Prostate gland (tissue), 2 donors: ENCODE data around the gene CDH11. TPM values are rescaled to one million over a fixed set of nuclear protein-coding genes. Genes with fewer than 3 reads are reported as not detected.

Source experiments
- DNase-seq: peaks from one replicate; pipeline ENCODE4 v3.0.0-alpha.2; 2019; ENCODE audit warnings: low spot score
- H3K27ac ChIP-seq, 2 donors: fragments of 200-600 bp; sonication (generic); 2 replicates each; pipeline ENCODE4 v1.5.1; 2017 to 2019
- H3K27me3 ChIP-seq: fragments of 200-600 bp; sonication (generic); replicated peaks from 2 replicates; pipeline ENCODE4 v1.5.1; 2019; ENCODE audit not compliant: insufficient read depth
- H3K36me3 ChIP-seq, 2 donors: fragments of 200-600 bp; sonication (generic); 1 replicate in 1 of 2; 2 replicates in 1 of 2; pipeline versions ENCODE4 v1.5.1 to v1.8.1; 2017 to 2019
- H3K4me1 ChIP-seq: fragments of 200-600 bp; sonication (generic); replicated peaks from 2 replicates; pipeline ENCODE4 v1.5.1; 2019
- H3K4me3 ChIP-seq, 2 donors: fragments of 200-600 bp; sonication (generic); 2 replicates each; pipeline ENCODE4 v1.5.1; 2017 to 2019
- H3K9me3 ChIP-seq: fragments of 200-600 bp; sonication (generic); 2 replicates; pipeline ENCODE4 v1.5.1; 2017
- CTCF ChIP-seq, 4 experiments: fragments of 200-600 bp in 2 of 4; fragments of 450-650 bp in 2 of 4; sonication (generic) in 2 of 4; IDR thresholded peaks; 1 replicate in 3 of 4; 2 replicates in 1 of 4; pipeline ENCODE4 v1.5.1; 2016 to 2019; ENCODE audit warnings: antibody characterized with exemption in 4 of 4, mild to moderate bottlenecking in 2 of 4, moderate library complexity in 2 of 4
- POLR2A ChIP-seq: fragments of 450-650 bp; IDR thresholded peaks from one replicate; pipeline ENCODE4 v1.6.1; 2016; ENCODE audit warnings: antibody characterized with exemption, mild to moderate bottlenecking
- POLR2AphosphoS5 ChIP-seq: sonication (generic); formaldehyde crosslinking; IDR thresholded peaks from one replicate; pipeline ENCODE4 v1.6.1; 2017; ENCODE audit warnings: antibody characterized with exemption
- WGBS: methylation state at CpG from one replicate; pipeline ENCODE4 v1.1.5; 2018; 5-methylcytosine and 5-hydroxymethylcytosine counted together
- intact Hi-C: fragments of 100-400 bp; cut with DNase I; formaldehyde crosslinking; loops from one replicate; pipeline ENCODE4 v1.14.2; 2022
- total RNA-seq, 2 donors: library from RNA; depleted of rRNA; stranded (reverse); fragments of >200 nt; gene quantifications; one replicate each; pipeline ENCODE4 v1.1.0, GENCODE V29; 2016

Gene CDH11
- total RNA-seq, 2 donors from 2014 or later = 24.2 to 70.5 TPM

GRCh38 chr16:65061935-65062518 lies 59.8 kb downstream of the CDH11 start:
- Histone ChIP-seq H3K36me3 (no peaks in the 10 kb centered on the region), H3K27ac (no peak overlapping the region), H3K27me3 (no peaks in the 10 kb centered on the region), H3K4me3 (no peak overlapping the region), H3K4me1 (no peaks in the 10 kb centered on the region), H3K9me3 (no peaks in the 10 kb centered on the region)
- TF ChIP-seq POLR2AphosphoS5 (no peak), CTCF (IDR thresholded peaks at IDR 0.05) (no peak), POLR2A (no peak)
- 78% methylated on average over 5 of the region's 5 CpGs for WGBS
- intact Hi-C loops = loop anchor here (10.0 kb wide), 1 partner anchor 1213 kb away; no protein-coding TSS in a partner anchor
- no peak for DNase-seq

- intact Hi-C loops = loop anchor here (10.0 kb wide), 1 partner anchor 1214 kb away; no protein-coding TSS in a partner anchor
- Histone ChIP-seq H3K27ac (no peak overlapping the region), H3K36me3 (no peaks in the 10 kb centered on the region), H3K27me3 (no peaks in the 10 kb centered on the region), H3K9me3 (no peaks in the 10 kb centered on the region), H3K4me3 (no peak overlapping the region), H3K4me1 (no peaks in the 10 kb centered on the region)
- TF ChIP-seq POLR2AphosphoS5 (no peak), CTCF (IDR thresholded peaks at IDR 0.05) (no peak)
- WGBS = 85% methylated on average over 3 of the region's 3 CpGs
- no peak for DNase-seq
Observed at GRCh38 chr16:65061263-65061662, 60.6 kb downstream of the CDH11 start.

- H3K4me1 ChIP-seq = no peaks in the 10 kb centered on the region
- H3K27ac ChIP-seq = no peak overlapping the region
- intact Hi-C loops = no loop called here
- no peaks in the 10 kb centered on the region for H3K36me3 ChIP-seq
- H3K9me3 ChIP-seq = no peaks in the 10 kb centered on the region
- no peak for DNase-seq
- H3K27me3 ChIP-seq = no peaks in the 10 kb centered on the region
- no peak overlapping the region for H3K4me3 ChIP-seq
- TF ChIP-seq POLR2AphosphoS5 = no peak
- TF ChIP-seq CTCF (IDR thresholded peaks at IDR 0.05) = no peak
- TF ChIP-seq POLR2A = no peak
- 58% methylated on average over 15 of the region's 15 CpGs for WGBS
Observed at GRCh38 chr16:65059406-65059980, 62.4 kb downstream of the CDH11 start.

GRCh38 chr16:65057184-65057583 lies 64.7 kb downstream of the CDH11 start:
- Histone ChIP-seq H3K27ac (no peak overlapping the region), H3K4me3 (no peak overlapping the region), H3K36me3 (no peaks in the 10 kb centered on the region), H3K27me3 (no peaks in the 10 kb centered on the region), H3K4me1 (no peaks in the 10 kb centered on the region), H3K9me3 (no peaks in the 10 kb centered on the region)
- WGBS = 95% methylated on average over 3 of the region's 3 CpGs
- TF ChIP-seq CTCF (IDR thresholded peaks at IDR 0.05) (no peak), POLR2AphosphoS5 (no peak), POLR2A (no peak)
- intact Hi-C loops = no loop called here
- DNase-seq = no peak

- Histone ChIP-seq H3K27me3 (no peaks in the 10 kb centered on the region), H3K4me1 (no peaks in the 10 kb centered on the region), H3K4me3 (no peak overlapping the region), H3K9me3 (no peaks in the 10 kb centered on the region), H3K27ac (no peak overlapping the region), H3K36me3 (no peaks in the 10 kb centered on the region)
- intact Hi-C loops = no loop called here
- TF ChIP-seq CTCF (IDR thresholded peaks at IDR 0.05) (no peak), POLR2A (no peak), POLR2AphosphoS5 (no peak)
- no peak for DNase-seq
- WGBS = 67% methylated on average over 1 of the region's 1 CpG
Observed at GRCh38 chr16:65054457-65054856, 67.4 kb downstream of the CDH11 start.
